ENCODE results near the gene NEK4. TPM values are rescaled to one million over a fixed set of nuclear protein-coding genes. Genes with fewer than 3 reads are reported as not detected.
A peak's percentile ranks its signal among the peaks of the same experiment; 100 is the strongest.

Gene NEK4
- total and polyA plus RNA-seq, 2 of the 13 experiments (the other 11 are each of a cell fraction or from before 2014, with no cell fraction given), result 16.5 to 38.0 TPM

GRCh38 chr3:52682016-52682415 is 88.7 kb downstream of the NEK4 start (continued):
- TF ChIP-seq TAF15 (IDR thresholded peaks at IDR 0.05; ENCODE audit: low read depth, low read length, poor library complexity, severe bottlenecking) (no peak), PATZ1 (CRISPR knock-in tag; IDR thresholded peaks at IDR 0.05) (peak; percentile 67), KDM4B (CRISPR knock-in tag; IDR thresholded peaks at IDR 0.05) (no peak), ZBTB38 (CRISPR knock-in tag; IDR thresholded peaks at IDR 0.05) (no peak), TEF (CRISPR knock-in tag; IDR thresholded peaks at IDR 0.05) (no peak), MED13 (CRISPR knock-in tag; IDR thresholded peaks at IDR 0.05) (no peak), KLF13 (CRISPR knock-in tag; IDR thresholded peaks at IDR 0.05) (no peak), HNF4A (CRISPR knock-in tag; IDR thresholded peaks at IDR 0.05) (peak; percentile 92), SKIL (CRISPR knock-in tag; IDR thresholded peaks at IDR 0.05; ENCODE audit: borderline replicate concordance) (no peak), THRA (CRISPR knock-in tag; IDR thresholded peaks at IDR 0.05; ENCODE audit: borderline replicate concordance) (no peak), TCF7 (IDR thresholded peaks at IDR 0.05; ENCODE audit: low read depth) (no peak), ZNF747 (CRISPR knock-in tag; IDR thresholded peaks at IDR 0.05; ENCODE audit: borderline replicate concordance) (no peak), FOXA3 (CRISPR knock-in tag; IDR thresholded peaks at IDR 0.05) (peak; percentile 81), RNF2 (conservative IDR thresholded peaks at IDR 0.05; ENCODE audit: low read depth) (no peak)
- TF ChIP-seq, protein P1, sequence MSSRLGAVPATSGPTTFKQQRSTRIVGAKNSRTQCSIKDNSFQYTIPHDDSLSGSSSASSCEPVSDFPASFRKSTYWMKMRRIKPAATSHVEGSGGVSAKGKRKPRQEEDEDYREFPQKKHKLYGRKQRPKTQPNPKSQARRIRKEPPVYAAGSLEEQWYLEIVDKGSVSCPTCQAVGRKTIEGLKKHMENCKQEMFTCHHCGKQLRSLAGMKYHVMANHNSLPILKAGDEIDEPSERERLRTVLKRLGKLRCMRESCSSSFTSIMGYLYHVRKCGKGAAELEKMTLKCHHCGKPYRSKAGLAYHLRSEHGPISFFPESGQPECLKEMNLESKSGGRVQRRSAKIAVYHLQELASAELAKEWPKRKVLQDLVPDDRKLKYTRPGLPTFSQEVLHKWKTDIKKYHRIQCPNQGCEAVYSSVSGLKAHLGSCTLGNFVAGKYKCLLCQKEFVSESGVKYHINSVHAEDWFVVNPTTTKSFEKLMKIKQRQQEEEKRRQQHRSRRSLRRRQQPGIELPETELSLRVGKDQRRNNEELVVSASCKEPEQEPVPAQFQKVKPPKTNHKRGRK (CRISPR knock-in tag; IDR thresholded peaks at IDR 0.05), result no peak
- TF ChIP-seq, protein P2, sequence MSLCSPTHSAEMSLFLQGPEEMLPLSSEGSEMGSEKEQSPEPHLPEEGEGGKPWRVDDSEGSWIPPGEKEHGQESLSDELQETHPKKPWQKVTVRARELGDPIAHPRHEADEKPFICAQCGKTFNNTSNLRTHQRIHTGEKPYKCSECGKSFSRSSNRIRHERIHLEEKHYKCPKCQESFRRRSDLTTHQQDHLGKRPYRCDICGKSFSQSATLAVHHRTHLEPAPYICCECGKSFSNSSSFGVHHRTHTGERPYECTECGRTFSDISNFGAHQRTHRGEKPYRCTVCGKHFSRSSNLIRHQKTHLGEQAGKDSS (CRISPR knock-in tag; IDR thresholded peaks at IDR 0.05; ENCODE audit: borderline replicate concordance, low read depth), result no peak
- TF ChIP-seq, protein P3, sequence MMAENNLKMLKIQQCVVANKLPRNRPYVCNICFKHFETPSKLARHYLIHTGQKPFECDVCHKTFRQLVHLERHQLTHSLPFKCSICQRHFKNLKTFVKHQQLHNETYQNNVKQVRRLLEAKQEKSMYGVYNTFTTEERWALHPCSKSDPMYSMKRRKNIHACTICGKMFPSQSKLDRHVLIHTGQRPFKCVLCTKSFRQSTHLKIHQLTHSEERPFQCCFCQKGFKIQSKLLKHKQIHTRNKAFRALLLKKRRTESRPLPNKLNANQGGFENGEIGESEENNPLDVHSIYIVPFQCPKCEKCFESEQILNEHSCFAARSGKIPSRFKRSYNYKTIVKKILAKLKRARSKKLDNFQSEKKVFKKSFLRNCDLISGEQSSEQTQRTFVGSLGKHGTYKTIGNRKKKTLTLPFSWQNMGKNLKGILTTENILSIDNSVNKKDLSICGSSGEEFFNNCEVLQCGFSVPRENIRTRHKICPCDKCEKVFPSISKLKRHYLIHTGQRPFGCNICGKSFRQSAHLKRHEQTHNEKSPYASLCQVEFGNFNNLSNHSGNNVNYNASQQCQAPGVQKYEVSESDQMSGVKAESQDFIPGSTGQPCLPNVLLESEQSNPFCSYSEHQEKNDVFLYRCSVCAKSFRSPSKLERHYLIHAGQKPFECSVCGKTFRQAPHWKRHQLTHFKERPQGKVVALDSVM (CRISPR knock-in tag; IDR thresholded peaks at IDR 0.05), result no peak
- TF ChIP-seq, protein P4, sequence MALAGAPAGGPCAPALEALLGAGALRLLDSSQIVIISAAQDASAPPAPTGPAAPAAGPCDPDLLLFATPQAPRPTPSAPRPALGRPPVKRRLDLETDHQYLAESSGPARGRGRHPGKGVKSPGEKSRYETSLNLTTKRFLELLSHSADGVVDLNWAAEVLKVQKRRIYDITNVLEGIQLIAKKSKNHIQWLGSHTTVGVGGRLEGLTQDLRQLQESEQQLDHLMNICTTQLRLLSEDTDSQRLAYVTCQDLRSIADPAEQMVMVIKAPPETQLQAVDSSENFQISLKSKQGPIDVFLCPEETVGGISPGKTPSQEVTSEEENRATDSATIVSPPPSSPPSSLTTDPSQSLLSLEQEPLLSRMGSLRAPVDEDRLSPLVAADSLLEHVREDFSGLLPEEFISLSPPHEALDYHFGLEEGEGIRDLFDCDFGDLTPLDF (CRISPR knock-in tag; IDR thresholded peaks at IDR 0.05), result 0 out of 2 replicates have a peak, but pooled peaks have one; percentile 17

Data from HepG2 (cell line).